HEK293 (cell line): ENCODE measurements around the gene TRAF4.

Experiments
- BCL11B ChIP-seq: fragments of 450-650 bp; formaldehyde crosslinking; IDR thresholded peaks from 2 replicates; pipeline ENCODE4 v1.5.1; 2016; ENCODE audit warnings: low read depth, missing biosample characterization, missing genetic modification characterization
- KLF10 ChIP-seq: fragments of 450-650 bp; IDR thresholded peaks from 2 replicates; pipeline ENCODE4 v1.5.1; 2018; ENCODE audit warnings: missing biosample characterization, mild to moderate bottlenecking, missing genetic modification characterization
- KLF9 ChIP-seq: fragments of 450-650 bp; formaldehyde crosslinking; IDR thresholded peaks from 2 replicates; pipeline ENCODE4 v1.5.1; 2016; ENCODE audit warnings: missing biosample characterization, missing genetic modification characterization, low read depth
- MYNN ChIP-seq: fragments of 450-650 bp; formaldehyde crosslinking; IDR thresholded peaks from 2 replicates; pipeline ENCODE4 v1.5.1; 2016; ENCODE audit warnings: missing biosample characterization, missing genetic modification characterization, borderline replicate concordance
- TCF7L2 ChIP-seq: IDR thresholded peaks from 2 replicates; pipeline ENCODE4 v1.6.1; 2011; ENCODE audit warnings: low read depth, mild to moderate bottlenecking, inconsistent platforms, low read length, moderate library complexity, borderline replicate concordance
- TSHZ1 ChIP-seq: fragments of 450-650 bp; formaldehyde crosslinking; IDR thresholded peaks from 2 replicates; pipeline ENCODE4 v1.5.1; 2016; ENCODE audit warnings: missing biosample characterization, missing genetic modification characterization, borderline replicate concordance
- ZBTB8A ChIP-seq: fragments of 450-650 bp; formaldehyde crosslinking; IDR thresholded peaks from 2 replicates; pipeline ENCODE4 v1.5.1; 2016; ENCODE audit warnings: missing biosample characterization, missing genetic modification characterization
- ZEB2 ChIP-seq: fragments of 450-650 bp; formaldehyde crosslinking; IDR thresholded peaks from 2 replicates; pipeline ENCODE4 v1.5.1; 2016; ENCODE audit warnings: missing biosample characterization, missing genetic modification characterization
- ZFP69B ChIP-seq: fragments of 450-650 bp; formaldehyde crosslinking; IDR thresholded peaks from 2 replicates; pipeline ENCODE4 v1.5.1; 2016; ENCODE audit warnings: missing biosample characterization, missing genetic modification characterization
- ZNF175 ChIP-seq: fragments of 450-650 bp; formaldehyde crosslinking; IDR thresholded peaks from 2 replicates; pipeline ENCODE4 v1.5.1; 2016; ENCODE audit warnings: missing biosample characterization, missing genetic modification characterization
- ZNF341 ChIP-seq: fragments of 450-650 bp; formaldehyde crosslinking; IDR thresholded peaks from 2 replicates; pipeline ENCODE4; 2016; ENCODE audit warnings: low read depth, missing biosample characterization, missing genetic modification characterization
- ZNF350 ChIP-seq: fragments of 450-650 bp; formaldehyde crosslinking; IDR thresholded peaks from 2 replicates; pipeline ENCODE4 v1.5.0; 2017; ENCODE audit warnings: missing biosample characterization, mild to moderate bottlenecking, missing genetic modification characterization
- ZNF398 ChIP-seq: fragments of 450-650 bp; formaldehyde crosslinking; IDR thresholded peaks from 2 replicates; pipeline ENCODE4 v1.5.1; 2017; ENCODE audit warnings: missing biosample characterization, missing genetic modification characterization
- ZNF555 ChIP-seq: fragments of 450-650 bp; formaldehyde crosslinking; conservative IDR thresholded peaks from 2 replicates; pipeline ENCODE4 v1.5.1; 2017; ENCODE audit warnings: missing biosample characterization, mild to moderate bottlenecking, missing genetic modification characterization, inconsistent platforms
- ZNF596 ChIP-seq: fragments of 450-650 bp; IDR thresholded peaks from 2 replicates; pipeline ENCODE4 v1.5.0; 2018; ENCODE audit warnings: missing biosample characterization, mild to moderate bottlenecking, missing genetic modification characterization, moderate library complexity
- ZNF629 ChIP-seq: fragments of 450-650 bp; formaldehyde crosslinking; IDR thresholded peaks from 2 replicates; pipeline ENCODE4 v1.5.1; 2017; ENCODE audit warnings: missing biosample characterization, missing genetic modification characterization
- ZNF747 ChIP-seq: fragments of 450-650 bp; formaldehyde crosslinking; IDR thresholded peaks from 2 replicates; pipeline ENCODE4 v1.5.1; 2016; ENCODE audit warnings: missing biosample characterization, missing genetic modification characterization
- TF ChIP-seq, protein P1 (sequence below): fragments of 450-650 bp; formaldehyde crosslinking; IDR thresholded peaks from 2 replicates; pipeline ENCODE4 v1.5.1; 2016; ENCODE audit warnings: missing biosample characterization, missing genetic modification characterization
- TF ChIP-seq, protein P2 (sequence below): fragments of 450-650 bp; formaldehyde crosslinking; IDR thresholded peaks from 2 replicates; pipeline ENCODE4 v1.5.1; 2016; ENCODE audit warnings: missing biosample characterization, missing genetic modification characterization
- TF ChIP-seq, protein P3 (sequence below): fragments of 450-650 bp; formaldehyde crosslinking; IDR thresholded peaks from 2 replicates; pipeline ENCODE4 v1.5.1; 2016; ENCODE audit warnings: missing biosample characterization, missing genetic modification characterization
- TF ChIP-seq, protein P4 (sequence below): fragments of 450-650 bp; formaldehyde crosslinking; IDR thresholded peaks from 2 replicates; pipeline ENCODE4 v1.5.1; 2016; ENCODE audit warnings: missing biosample characterization, missing genetic modification characterization
- TF ChIP-seq, protein P5 (sequence below): fragments of 450-650 bp; formaldehyde crosslinking; IDR thresholded peaks from 2 replicates; pipeline ENCODE4 v1.5.1; 2016; ENCODE audit warnings: missing biosample characterization, missing genetic modification characterization

Gene TRAF4

DNA sequence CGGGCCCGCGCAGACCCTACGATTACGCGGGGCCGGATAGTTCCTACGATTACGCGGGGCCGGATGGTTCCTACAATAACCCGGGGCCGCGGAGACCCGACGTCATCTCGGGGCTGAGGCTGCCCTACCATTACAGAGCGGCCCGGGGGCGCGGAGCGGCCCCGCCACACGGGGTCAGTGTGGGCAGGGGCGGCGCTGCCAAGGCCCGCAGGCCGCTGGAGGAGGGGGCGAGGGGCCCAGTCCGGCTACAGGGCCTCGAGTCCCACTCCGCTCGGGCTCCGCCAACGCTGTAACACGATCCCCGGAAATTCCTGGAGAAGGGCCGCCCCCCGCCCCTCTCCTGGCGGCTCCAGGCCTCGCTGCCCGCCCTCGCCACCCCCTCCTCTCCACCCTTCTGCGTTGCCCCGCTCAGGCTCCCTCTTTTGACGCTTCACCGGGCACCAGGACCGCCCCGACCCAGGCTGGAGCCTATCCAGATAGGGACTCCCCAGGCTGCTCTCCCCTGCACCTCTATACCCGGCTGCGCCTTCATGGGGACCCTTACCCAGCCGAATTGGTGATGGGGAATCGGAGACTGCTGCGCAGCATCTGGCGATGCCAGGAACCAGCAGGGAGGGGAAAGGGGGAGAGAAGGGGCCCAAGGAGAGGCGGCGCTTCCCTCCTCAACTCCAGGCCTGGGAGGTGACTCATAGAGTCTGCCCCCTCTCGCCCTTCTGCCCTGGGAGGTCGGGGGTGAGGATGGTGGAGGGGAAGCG lies 26.1 kb upstream of the TRAF4 start, which contains the start of gene RAB34 (continued):
- TF ChIP-seq ZNF629 (tag by site-specific recombination): peak; percentile 49; the same call in 1 of the 2 replicates
- peak; percentile 60 for TF ChIP-seq ZFP69B (tag by site-specific recombination)
- TF ChIP-seq, protein P1, sequence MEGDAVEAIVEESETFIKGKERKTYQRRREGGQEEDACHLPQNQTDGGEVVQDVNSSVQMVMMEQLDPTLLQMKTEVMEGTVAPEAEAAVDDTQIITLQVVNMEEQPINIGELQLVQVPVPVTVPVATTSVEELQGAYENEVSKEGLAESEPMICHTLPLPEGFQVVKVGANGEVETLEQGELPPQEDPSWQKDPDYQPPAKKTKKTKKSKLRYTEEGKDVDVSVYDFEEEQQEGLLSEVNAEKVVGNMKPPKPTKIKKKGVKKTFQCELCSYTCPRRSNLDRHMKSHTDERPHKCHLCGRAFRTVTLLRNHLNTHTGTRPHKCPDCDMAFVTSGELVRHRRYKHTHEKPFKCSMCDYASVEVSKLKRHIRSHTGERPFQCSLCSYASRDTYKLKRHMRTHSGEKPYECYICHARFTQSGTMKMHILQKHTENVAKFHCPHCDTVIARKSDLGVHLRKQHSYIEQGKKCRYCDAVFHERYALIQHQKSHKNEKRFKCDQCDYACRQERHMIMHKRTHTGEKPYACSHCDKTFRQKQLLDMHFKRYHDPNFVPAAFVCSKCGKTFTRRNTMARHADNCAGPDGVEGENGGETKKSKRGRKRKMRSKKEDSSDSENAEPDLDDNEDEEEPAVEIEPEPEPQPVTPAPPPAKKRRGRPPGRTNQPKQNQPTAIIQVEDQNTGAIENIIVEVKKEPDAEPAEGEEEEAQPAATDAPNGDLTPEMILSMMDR (tag by site-specific recombination): peak; percentile 87
- peak; percentile 67 for TF ChIP-seq KLF10 (tag by site-specific recombination)
- no peak for TF ChIP-seq ZNF747 (tag by site-specific recombination)
- TF ChIP-seq, protein P2, sequence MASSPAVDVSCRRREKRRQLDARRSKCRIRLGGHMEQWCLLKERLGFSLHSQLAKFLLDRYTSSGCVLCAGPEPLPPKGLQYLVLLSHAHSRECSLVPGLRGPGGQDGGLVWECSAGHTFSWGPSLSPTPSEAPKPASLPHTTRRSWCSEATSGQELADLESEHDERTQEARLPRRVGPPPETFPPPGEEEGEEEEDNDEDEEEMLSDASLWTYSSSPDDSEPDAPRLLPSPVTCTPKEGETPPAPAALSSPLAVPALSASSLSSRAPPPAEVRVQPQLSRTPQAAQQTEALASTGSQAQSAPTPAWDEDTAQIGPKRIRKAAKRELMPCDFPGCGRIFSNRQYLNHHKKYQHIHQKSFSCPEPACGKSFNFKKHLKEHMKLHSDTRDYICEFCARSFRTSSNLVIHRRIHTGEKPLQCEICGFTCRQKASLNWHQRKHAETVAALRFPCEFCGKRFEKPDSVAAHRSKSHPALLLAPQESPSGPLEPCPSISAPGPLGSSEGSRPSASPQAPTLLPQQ (tag by site-specific recombination): peak; percentile 65
- no peak for TF ChIP-seq TCF7L2
- TF ChIP-seq TSHZ1 (tag by site-specific recombination): no peak
- TF ChIP-seq, protein P3, sequence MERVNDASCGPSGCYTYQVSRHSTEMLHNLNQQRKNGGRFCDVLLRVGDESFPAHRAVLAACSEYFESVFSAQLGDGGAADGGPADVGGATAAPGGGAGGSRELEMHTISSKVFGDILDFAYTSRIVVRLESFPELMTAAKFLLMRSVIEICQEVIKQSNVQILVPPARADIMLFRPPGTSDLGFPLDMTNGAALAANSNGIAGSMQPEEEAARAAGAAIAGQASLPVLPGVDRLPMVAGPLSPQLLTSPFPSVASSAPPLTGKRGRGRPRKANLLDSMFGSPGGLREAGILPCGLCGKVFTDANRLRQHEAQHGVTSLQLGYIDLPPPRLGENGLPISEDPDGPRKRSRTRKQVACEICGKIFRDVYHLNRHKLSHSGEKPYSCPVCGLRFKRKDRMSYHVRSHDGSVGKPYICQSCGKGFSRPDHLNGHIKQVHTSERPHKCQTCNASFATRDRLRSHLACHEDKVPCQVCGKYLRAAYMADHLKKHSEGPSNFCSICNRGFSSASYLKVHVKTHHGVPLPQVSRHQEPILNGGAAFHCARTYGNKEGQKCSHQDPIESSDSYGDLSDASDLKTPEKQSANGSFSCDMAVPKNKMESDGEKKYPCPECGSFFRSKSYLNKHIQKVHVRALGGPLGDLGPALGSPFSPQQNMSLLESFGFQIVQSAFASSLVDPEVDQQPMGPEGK (tag by site-specific recombination): peak; percentile 80
- TF ChIP-seq ZNF350 (tag by site-specific recombination): no peak
- peak; percentile 94 for TF ChIP-seq ZNF341 (tag by site-specific recombination)
- no peak for TF ChIP-seq MYNN (tag by site-specific recombination)
- TF ChIP-seq ZNF555 (tag by site-specific recombination): no peak
- 0 out of 2 replicates have a peak, but pooled peaks have one; percentile 10 for TF ChIP-seq ZNF596
- TF ChIP-seq, protein P4, sequence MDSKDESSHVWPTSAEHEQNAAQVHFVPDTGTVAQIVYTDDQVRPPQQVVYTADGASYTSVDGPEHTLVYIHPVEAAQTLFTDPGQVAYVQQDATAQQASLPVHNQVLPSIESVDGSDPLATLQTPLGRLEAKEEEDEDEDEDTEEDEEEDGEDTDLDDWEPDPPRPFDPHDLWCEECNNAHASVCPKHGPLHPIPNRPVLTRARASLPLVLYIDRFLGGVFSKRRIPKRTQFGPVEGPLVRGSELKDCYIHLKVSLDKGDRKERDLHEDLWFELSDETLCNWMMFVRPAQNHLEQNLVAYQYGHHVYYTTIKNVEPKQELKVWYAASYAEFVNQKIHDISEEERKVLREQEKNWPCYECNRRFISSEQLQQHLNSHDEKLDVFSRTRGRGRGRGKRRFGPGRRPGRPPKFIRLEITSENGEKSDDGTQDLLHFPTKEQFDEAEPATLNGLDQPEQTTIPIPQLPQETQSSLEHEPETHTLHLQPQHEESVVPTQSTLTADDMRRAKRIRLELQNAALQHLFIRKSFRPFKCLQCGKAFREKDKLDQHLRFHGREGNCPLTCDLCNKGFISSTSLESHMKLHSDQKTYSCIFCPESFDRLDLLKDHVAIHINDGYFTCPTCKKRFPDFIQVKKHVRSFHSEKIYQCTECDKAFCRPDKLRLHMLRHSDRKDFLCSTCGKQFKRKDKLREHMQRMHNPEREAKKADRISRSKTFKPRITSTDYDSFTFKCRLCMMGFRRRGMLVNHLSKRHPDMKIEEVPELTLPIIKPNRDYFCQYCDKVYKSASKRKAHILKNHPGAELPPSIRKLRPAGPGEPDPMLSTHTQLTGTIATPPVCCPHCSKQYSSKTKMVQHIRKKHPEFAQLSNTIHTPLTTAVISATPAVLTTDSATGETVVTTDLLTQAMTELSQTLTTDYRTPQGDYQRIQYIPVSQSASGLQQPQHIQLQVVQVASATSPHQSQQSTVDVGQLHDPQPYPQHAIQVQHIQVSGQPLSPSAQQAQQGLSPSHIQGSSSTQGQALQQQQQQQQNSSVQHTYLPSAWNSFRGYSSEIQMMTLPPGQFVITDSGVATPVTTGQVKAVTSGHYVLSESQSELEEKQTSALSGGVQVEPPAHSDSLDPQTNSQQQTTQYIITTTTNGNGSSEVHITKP (tag by site-specific recombination): peak; percentile 57
- peak; percentile 99 for TF ChIP-seq ZNF398
- TF ChIP-seq, protein P5, sequence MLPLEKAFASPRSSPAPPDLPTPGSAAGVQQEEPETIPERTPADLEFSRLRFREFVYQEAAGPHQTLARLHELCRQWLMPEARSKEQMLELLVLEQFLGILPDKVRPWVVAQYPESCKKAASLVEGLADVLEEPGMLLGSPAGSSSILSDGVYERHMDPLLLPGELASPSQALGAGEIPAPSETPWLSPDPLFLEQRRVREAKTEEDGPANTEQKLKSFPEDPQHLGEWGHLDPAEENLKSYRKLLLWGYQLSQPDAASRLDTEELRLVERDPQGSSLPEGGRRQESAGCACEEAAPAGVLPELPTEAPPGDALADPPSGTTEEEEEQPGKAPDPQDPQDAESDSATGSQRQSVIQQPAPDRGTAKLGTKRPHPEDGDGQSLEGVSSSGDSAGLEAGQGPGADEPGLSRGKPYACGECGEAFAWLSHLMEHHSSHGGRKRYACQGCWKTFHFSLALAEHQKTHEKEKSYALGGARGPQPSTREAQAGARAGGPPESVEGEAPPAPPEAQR (tag by site-specific recombination): no peak
- no peak for TF ChIP-seq ZNF175 (tag by site-specific recombination)
- peak; percentile 44; the same call in 1 of the 2 replicates for TF ChIP-seq KLF9 (tag by site-specific recombination)
- TF ChIP-seq BCL11B: no peak
- TF ChIP-seq ZEB2: peak; percentile 49
- peak; percentile 92 for TF ChIP-seq ZBTB8A
